ENCODE measurements around the gene CARS1. TPM values are rescaled to one million over a fixed set of nuclear protein-coding genes. Genes with fewer than 3 reads are reported as not detected.

Gene CARS1
- total RNA-seq (2012; rRNA removed) = 52.0 and 56.5 TPM in 2 replicates

GRCh38 chr11:3057069-3057963 lies at the start of gene CARS1:
Gene CARS1, minus strand, starts transcription at chr11:3057423. Its CDS starts 56 bp downstream, at chr11:3057367.
- Histone ChIP-seq H3K9ac (ENCODE audit: low read depth, low read length) (peak within 1 kb of the TSS; percentile 92), H3K27me3 (ENCODE audit: control insufficient read depth, insufficient read depth, low read length) (no peaks in the 10 kb centered on the region), H3K36me3 (ENCODE audit: insufficient read depth, low read length) (peaks cover 6% of the 10 kb centered on the region), H3K4me3 (ENCODE audit: low read length) (peak within 1 kb of the TSS; percentile 94), H3K4me1 (ENCODE audit: control insufficient read depth, insufficient read depth, low read length) (peaks cover 27% of the 10 kb centered on the region), H3K9me3 (replicated peaks; ENCODE audit: low read length) (no peaks in the 10 kb centered on the region), H3K4me2 (ENCODE audit: low read length) (peak within 1 kb of the TSS; percentile 92)

- Histone ChIP-seq H3K9ac (ENCODE audit: low read depth, low read length) (no peak overlapping the region), H3K4me3 (ENCODE audit: low read length) (no peak overlapping the region), H3K36me3 (ENCODE audit: insufficient read depth, low read length) (peaks cover 10% of the 10 kb centered on the region), H3K4me2 (ENCODE audit: low read length) (no peak overlapping the region), H3K9me3 (replicated peaks; ENCODE audit: low read length) (no peaks in the 10 kb centered on the region), H3K4me1 (ENCODE audit: control insufficient read depth, insufficient read depth, low read length) (no peaks in the 10 kb centered on the region), H3K27me3 (ENCODE audit: control insufficient read depth, insufficient read depth, low read length) (no peaks in the 10 kb centered on the region)
Observed at GRCh38 chr11:3105791-3106735, 48.8 kb upstream of the CARS1 start.

- peaks cover 6% of the 10 kb centered on the region for H3K36me3 ChIP-seq (ENCODE audit: insufficient read depth, low read length)
- no peak overlapping the region for H3K4me2 ChIP-seq (ENCODE audit: low read length)
- H3K9me3 ChIP-seq (replicated peaks; ENCODE audit: low read length) = no peaks in the 10 kb centered on the region
- H3K4me3 ChIP-seq (ENCODE audit: low read length) = no peak overlapping the region
- H3K4me1 ChIP-seq (ENCODE audit: control insufficient read depth, insufficient read depth, low read length) = no peaks in the 10 kb centered on the region
- no peak overlapping the region for H3K9ac ChIP-seq (ENCODE audit: low read depth, low read length)
- no peaks in the 10 kb centered on the region for H3K27me3 ChIP-seq (ENCODE audit: control insufficient read depth, insufficient read depth, low read length)
Observed at GRCh38 chr11:3104961-3105790, 48.0 kb upstream of the CARS1 start.

- H3K4me1 ChIP-seq (ENCODE audit: control insufficient read depth, insufficient read depth, low read length) = no peaks in the 10 kb centered on the region
- H3K9ac ChIP-seq (ENCODE audit: low read depth, low read length) = no peak overlapping the region
- peaks cover 11% of the 10 kb centered on the region for H3K36me3 ChIP-seq (ENCODE audit: insufficient read depth, low read length)
- H3K4me2 ChIP-seq (ENCODE audit: low read length) = no peak overlapping the region
- no peaks in the 10 kb centered on the region for H3K9me3 ChIP-seq (replicated peaks; ENCODE audit: low read length)
- H3K27me3 ChIP-seq (ENCODE audit: control insufficient read depth, insufficient read depth, low read length) = no peaks in the 10 kb centered on the region
- no peak overlapping the region for H3K4me3 ChIP-seq (ENCODE audit: low read length)
Observed at GRCh38 chr11:3104051-3104714, 47.0 kb upstream of the CARS1 start.

- Histone ChIP-seq H3K9ac (ENCODE audit: low read depth, low read length) (no peak overlapping the region), H3K9me3 (replicated peaks; ENCODE audit: low read length) (no peaks in the 10 kb centered on the region), H3K4me1 (ENCODE audit: control insufficient read depth, insufficient read depth, low read length) (no peaks in the 10 kb centered on the region), H3K27me3 (ENCODE audit: control insufficient read depth, insufficient read depth, low read length) (no peaks in the 10 kb centered on the region), H3K36me3 (ENCODE audit: insufficient read depth, low read length) (peaks cover 14% of the 10 kb centered on the region), H3K4me3 (ENCODE audit: low read length) (no peak overlapping the region), H3K4me2 (ENCODE audit: low read length) (no peak overlapping the region)
Observed at GRCh38 chr11:3103076-3103475, 45.9 kb upstream of the CARS1 start.

GRCh38 chr11:3102641-3102921 lies 45.4 kb upstream of the CARS1 start:
- no peaks in the 10 kb centered on the region for H3K4me1 ChIP-seq (ENCODE audit: control insufficient read depth, insufficient read depth, low read length)
- H3K36me3 ChIP-seq (ENCODE audit: insufficient read depth, low read length) = peaks cover 14% of the 10 kb centered on the region
- no peak overlapping the region for H3K4me2 ChIP-seq (ENCODE audit: low read length)
- H3K4me3 ChIP-seq (ENCODE audit: low read length) = no peak overlapping the region
- no peaks in the 10 kb centered on the region for H3K9me3 ChIP-seq (replicated peaks; ENCODE audit: low read length)
- no peaks in the 10 kb centered on the region for H3K27me3 ChIP-seq (ENCODE audit: control insufficient read depth, insufficient read depth, low read length)
- H3K9ac ChIP-seq (ENCODE audit: low read depth, low read length) = no peak overlapping the region

GRCh38 chr11:3101921-3102640 lies 44.9 kb upstream of the CARS1 start:
- no peaks in the 10 kb centered on the region for H3K27me3 ChIP-seq (ENCODE audit: control insufficient read depth, insufficient read depth, low read length)
- H3K4me1 ChIP-seq (ENCODE audit: control insufficient read depth, insufficient read depth, low read length) = no peaks in the 10 kb centered on the region
- no peak overlapping the region for H3K4me2 ChIP-seq (ENCODE audit: low read length)
- H3K9ac ChIP-seq (ENCODE audit: low read depth, low read length) = no peak overlapping the region
- no peak overlapping the region for H3K4me3 ChIP-seq (ENCODE audit: low read length)
- H3K36me3 ChIP-seq (ENCODE audit: insufficient read depth, low read length) = peaks cover 14% of the 10 kb centered on the region
- H3K9me3 ChIP-seq (replicated peaks; ENCODE audit: low read length) = no peaks in the 10 kb centered on the region

- peaks cover 11% of the 10 kb centered on the region for H3K4me1 ChIP-seq (ENCODE audit: control insufficient read depth, insufficient read depth, low read length)
- peaks cover 16% of the 10 kb centered on the region for H3K36me3 ChIP-seq (ENCODE audit: insufficient read depth, low read length)
- no peak overlapping the region for H3K4me3 ChIP-seq (ENCODE audit: low read length)
- no peak overlapping the region for H3K4me2 ChIP-seq (ENCODE audit: low read length)
- H3K9me3 ChIP-seq (replicated peaks; ENCODE audit: low read length) = no peaks in the 10 kb centered on the region
- H3K27me3 ChIP-seq (ENCODE audit: control insufficient read depth, insufficient read depth, low read length) = no peaks in the 10 kb centered on the region
- H3K9ac ChIP-seq (ENCODE audit: low read depth, low read length) = no peak overlapping the region
Observed at GRCh38 chr11:3099178-3099577, 42.0 kb upstream of the CARS1 start.

GRCh38 chr11:3096909-3097530 lies 39.8 kb upstream of the CARS1 start:
- no peak overlapping the region for H3K9ac ChIP-seq (ENCODE audit: low read depth, low read length)
- H3K36me3 ChIP-seq (ENCODE audit: insufficient read depth, low read length) = peaks cover 16% of the 10 kb centered on the region
- H3K4me2 ChIP-seq (ENCODE audit: low read length) = no peak overlapping the region
- peaks cover 11% of the 10 kb centered on the region for H3K4me1 ChIP-seq (ENCODE audit: control insufficient read depth, insufficient read depth, low read length)
- no peaks in the 10 kb centered on the region for H3K9me3 ChIP-seq (replicated peaks; ENCODE audit: low read length)
- H3K27me3 ChIP-seq (ENCODE audit: control insufficient read depth, insufficient read depth, low read length) = no peaks in the 10 kb centered on the region
- no peak overlapping the region for H3K4me3 ChIP-seq (ENCODE audit: low read length)
